ENCODE data around the gene DYSF.
"Not testable (repeated sequence)": the region's sequence is repeated elsewhere in the genome, so short reads cannot be mapped to it uniquely, and the experiment has no call there.

Gene DYSF

DNA sequence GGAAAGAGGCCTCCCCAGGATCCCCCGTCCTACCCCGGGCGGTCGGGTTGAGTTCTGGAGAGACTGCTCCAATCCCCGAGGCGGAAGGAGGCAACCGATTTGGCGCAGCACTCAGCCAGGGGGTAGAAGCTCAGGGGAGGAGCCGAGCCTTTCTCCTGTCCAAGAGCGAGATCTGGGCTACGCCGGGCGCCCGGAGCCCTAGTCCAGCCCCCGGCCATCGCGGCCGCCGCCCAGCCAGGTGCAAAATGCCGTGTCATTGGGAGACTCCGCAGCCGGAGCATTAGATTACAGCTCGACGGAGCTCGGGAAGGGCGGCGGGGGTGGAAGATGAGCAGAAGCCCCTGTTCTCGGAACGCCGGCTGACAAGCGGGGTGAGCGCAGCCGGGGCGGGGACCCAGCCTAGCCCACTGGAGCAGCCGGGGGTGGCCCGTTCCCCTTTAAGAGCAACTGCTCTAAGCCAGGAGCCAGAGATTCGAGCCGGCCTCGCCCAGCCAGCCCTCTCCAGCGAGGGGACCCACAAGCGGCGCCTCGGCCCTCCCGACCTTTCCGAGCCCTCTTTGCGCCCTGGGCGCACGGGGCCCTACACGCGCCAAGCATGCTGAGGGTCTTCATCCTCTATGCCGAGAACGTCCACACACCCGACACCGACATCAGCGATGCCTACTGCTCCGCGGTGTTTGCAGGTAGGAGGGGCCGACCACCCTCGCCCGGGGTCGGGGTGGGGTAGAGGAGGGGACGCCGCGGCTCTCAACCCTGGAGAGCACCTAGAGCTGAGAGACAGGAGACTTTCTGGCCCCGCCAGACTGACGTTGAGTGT is at the start of gene DYSF:
Gene DYSF, plus strand, starts transcription at position 158 of the 817 bp plus-strand sequence.
- peak; percentile 1 for DNase-seq

DNA sequence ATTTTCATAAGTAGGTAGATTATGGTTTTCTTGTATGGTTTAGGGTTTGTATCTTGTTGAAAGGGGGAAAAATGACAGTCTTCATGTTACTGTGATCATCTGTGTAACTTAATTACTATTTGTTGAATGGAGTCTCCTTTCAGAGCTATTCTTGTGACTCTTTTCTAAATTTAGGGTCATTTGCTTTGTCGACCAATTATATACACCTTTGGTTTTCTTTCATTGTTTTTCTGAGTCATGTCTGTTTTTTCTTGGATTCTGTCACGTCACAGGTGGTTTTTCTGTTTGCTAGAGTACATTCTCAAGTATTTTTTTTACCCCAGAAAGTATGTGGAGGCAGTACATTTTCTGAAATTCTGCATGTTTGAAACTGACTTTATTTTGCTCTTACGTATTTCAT is 43.8 kb upstream of the DYSF start:
- no peak for DNase-seq

DNA sequence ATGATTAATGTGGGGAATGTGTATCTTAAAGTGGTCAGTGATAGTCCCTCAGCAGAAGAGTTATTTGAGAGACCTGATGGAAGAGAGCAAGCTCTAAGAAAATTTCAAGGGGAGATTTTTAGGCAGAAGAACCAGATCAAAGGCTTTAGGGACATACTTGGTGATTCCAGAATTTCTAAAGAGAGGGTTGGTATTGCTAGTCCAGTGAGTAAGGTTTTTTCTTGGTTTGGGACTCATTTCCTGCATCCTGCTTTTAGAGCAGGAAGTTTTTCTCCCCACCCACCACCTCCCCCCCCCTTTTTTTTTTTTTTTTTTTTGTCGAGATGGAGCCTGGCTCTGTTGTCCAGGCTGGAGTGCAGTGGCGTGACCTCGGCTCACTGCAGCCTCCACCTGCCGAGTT is 42.7 kb upstream of the DYSF start:
- DNase-seq = no peak

DNA sequence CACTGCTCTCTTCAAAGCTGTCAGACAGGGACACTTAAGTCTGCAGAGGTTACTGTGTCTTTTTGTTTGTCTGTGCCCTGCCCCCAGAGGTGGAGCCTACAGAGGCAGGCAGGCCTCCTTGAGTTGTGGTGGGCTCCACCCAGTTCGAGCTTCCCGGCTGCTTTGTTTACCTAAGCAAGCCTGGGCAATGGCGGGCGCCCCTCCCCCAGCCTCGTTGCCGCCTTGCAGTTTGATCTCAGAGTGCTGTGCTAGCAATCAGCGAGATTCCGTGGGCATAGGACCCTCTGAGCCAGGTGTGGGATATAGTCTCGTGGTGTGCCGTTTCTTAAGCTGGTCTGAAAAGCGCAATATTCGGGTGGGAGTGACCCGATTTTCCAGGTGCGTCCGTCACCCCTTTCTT is 36.5 kb upstream of the DYSF start:
- DNase-seq = not testable (repeated sequence)

DNA sequence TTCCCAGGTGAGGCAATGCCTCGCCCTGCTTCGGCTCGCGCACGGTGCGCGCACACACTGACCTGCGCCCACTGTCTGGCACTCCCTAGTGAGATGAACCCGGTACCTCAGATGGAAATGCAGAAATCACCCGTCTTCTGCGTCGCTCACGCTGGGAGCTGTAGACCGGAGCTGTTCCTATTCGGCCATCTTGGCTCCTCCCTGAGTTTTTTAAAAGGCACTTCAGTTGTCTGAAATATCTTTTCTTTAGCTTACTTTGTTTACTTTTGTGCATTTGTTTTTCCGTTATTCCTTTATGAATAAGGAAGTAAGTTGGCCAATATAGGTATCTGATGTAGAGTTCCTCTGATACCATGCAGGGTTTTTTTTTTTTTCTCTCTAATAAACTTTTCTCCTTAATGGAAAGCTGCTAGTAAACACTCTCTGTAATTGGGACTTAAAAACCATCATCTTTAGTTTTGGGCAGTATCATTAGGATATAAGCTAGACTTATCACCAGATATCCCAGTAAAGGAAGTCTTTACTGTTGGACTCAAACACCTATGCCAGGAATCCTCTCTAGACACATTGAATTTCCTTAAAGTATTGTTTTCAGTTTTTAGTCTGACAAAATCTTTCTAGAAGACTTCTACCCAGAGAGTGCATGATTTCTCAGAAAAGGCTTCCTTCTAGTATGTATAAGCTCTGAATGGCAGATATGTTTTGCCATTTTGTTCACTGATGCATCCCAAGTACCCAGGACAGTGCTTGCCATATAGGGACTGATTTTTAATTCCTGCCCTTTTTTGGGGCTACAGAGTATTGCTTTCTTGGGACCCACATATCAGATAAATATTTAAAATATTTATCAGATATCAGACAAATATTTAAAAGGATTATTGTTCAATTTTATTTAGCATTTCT is 35.8 kb upstream of the DYSF start:
- DNase-seq = no peak

DNA sequence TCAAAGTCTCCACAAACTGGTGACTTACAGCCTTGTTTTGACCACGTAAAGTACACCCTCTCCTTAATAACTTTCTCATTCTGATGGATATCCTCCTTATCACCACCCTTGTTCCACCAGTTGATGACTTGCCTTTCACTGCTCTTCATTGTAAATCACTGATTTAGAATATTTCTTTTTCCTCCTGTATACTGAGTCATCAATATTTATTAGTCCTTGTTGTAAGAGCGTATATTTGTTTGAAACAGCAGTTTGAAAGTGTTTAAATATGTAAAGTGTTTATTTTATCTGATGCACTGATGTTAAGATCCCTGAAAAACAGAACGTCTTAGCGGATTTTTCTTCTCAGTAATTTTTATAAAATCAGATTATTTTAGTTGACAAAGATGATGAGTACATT is 34.2 kb upstream of the DYSF start:
- no peak for DNase-seq

DNA sequence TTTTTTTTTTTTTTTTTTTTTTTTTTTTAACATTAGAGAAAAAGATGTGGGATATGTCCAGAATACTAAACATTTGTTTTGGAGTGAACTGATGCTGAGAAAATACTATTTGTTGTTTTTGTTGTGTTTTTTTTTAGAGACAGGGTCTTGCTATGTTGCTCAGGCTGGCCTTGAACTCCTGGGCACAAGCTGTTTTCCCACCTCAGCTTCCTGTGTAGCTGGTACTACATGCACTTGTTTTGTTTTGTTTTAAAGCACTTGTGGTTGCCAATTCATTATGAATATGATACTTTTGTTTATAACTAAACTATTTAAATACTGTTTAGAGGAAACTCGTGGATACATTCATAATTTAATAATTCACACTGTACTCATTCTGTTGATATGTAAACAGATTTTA is 33.4 kb upstream of the DYSF start:
- no peak for DNase-seq

DNA sequence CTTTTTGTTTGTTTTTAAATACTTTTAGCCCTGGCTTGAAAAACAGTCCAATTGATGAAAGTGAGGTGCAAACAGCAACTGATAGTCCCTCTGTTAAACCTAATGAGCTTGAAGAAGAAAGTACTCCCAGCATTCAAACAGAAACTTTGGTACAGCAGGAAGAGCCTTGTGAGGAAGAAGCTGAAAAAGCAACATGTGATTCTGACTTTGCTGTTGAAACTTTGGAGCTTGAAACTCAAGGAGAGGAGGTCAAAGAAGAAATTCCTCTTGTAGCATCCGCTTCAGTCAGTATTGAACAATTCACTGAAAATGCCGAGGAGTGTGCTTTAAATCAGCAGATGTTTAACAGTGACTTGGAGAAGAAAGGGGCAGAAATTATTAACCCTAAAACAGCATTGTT is 30.6 kb upstream of the DYSF start:
- no peak for DNase-seq

DNA sequence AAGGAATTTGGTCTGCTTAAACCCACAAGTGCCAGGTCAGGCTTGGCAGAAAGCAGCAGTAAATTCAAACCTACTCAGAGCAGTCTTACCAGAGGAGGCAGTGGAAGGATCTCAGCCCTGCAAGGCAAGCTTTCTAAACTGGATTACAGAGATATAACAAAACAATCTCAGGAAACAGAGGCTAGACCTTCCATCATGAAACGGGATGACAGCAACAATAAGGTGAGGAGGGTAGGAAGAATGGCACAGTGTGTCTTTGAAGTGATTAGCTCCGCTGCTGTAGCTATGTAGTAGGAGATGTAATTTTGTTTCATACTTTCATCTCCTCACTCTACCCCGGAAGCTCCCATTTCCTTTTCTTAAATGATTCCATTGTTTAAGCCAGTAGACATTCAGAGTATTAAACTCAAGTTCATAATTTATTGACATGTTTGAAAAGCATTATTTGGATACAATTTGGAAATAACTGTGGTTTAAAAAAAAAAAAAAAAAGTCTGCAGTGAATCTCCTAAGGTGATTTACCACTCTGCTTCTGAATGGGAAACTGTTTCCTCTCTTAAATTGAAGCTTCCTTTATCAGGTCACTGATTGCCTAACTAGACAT is 29.4 kb upstream of the DYSF start:
- no peak for DNase-seq

DNA sequence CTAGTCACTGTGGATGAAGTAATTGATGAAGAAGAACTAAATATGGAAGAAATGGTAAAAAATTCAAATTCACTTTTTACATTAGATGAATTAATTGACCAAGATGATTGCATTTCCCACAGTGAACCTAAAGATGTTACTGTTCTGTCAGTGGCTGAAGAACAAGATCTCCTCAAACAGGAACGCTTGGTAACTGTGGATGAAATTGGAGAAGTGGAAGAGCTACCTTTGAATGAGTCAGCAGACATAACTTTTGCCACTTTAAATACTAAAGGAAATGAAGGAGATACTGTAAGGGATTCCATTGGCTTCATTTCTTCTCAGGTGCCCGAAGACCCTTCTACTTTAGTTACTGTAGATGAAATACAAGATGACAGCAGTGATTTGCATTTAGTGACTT is 26.6 kb upstream of the DYSF start:
- no peak for DNase-seq

DNA sequence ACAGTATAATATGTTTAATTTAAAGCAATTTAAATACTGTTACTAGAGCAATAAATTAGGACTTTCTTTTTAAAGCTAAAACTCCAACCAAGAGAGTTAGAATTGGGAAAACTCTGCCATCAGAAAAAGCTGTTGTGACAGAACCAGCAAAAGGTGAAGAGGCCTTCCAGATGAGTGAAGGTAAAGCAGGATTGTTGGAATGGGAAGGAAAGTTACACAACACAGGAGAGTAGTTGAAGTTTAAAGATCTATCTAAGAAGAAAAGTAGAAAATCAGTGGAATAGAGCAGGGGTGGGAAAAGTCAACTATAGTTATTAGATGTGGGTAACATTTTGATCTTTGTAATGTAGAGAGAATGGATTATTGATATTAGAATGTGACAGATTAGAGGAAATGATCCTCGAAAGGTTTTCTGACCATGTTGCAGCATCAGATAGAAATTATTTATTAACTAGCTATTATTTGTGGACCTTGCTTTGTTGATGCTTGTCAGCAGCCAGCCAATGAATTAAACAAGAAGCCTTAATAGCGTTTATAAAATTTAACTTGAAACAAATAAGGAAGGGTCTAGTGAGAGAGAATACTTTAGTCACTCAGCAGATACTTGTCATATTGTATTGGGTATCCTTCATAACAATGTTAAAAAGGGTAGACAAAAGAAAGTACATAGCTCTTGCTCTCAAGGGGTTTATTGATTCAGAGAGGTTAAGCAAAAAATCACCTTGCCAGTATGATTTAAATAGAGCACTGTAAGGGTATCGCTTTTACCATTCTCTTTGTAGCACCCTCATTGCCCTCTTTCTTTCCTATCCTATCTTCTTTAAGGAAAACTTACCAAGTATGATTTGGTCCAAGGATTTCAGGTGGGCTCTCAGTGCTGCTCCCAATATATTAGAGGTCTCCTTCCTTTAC is 24.6 kb upstream of the DYSF start:
- DNase-seq = no peak

DNA sequence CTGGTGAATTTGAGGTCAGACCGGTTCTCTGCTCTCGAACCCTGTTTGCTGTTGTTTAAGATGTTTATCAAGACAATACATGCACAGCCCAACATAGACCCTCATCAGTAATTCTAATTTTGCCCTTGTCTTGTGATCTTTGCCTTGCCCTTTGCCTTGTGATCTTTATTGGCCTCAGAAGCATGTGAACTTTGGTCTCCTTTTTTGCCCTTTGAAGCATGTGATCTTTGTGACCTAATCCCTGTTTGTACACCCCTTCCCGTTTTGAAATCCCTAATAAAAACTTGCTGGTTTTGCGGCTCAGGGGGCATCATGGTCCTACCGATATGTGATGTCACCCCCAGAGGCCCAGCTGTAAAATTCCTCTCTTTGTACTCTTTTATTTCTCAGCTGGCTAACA is 8.2 kb upstream of the DYSF start:
- DNase-seq = not testable (repeated sequence)

DNA sequence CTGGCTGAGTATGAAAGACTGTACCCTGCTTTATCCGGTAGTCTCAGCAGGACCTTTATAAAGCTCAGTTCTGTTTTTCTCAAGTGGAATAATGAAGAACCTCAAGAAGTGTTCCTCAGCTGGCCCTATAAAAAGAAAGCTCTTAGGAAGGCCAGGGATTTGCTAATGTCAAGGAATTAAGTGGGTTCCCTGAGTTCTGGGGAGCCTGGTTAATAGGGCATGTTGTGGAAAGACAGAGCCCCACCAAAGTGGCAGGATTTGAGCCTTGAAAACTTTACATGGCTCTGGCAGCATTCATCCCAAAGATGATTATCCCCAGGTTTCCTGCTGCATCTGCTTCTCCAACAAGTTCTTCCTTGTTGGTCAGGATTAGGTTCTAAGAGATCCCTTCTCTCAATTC is 6.9 kb upstream of the DYSF start:
- no peak for DNase-seq

DNA sequence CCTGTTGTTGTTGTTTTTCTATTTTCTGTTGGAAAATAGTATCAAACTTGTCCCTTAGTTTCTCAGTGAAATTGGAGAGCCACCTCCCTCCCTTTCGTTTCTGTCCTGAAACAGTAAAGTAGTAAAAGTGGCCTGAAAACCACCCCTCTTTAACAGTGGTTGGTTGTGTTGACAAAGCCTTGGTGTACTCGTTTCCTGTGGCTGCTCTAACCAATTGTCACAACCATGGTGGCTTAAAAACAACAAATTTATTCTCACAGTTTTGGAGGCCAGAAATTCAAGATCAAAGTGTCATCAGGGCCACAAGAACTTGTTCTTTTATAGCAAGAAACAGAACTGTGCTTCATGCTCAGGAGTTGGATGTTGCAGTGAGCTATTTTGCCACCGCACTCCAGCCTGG is 4.0 kb upstream of the DYSF start:
- DNase-seq = no peak

DNA sequence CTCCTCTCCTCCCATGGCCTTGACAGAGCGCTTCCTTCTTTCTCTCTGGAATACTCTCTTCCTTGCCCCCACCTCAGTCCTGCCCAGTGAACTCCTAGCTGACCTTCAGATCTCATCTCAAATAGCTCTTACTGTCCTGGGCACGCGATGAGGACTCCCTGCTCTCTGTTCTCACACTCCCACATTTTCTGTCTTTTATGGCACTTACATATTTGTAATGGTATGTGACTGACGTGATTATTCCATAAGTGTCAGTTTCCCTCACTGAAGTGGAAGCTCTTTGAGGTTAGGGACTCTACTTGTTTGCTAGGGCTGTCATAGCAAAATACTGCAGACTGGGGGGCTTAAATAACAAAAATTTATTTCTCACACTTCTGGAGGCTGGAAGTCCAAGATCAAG is 1.7 kb upstream of the DYSF start:
- no peak for DNase-seq

DNA sequence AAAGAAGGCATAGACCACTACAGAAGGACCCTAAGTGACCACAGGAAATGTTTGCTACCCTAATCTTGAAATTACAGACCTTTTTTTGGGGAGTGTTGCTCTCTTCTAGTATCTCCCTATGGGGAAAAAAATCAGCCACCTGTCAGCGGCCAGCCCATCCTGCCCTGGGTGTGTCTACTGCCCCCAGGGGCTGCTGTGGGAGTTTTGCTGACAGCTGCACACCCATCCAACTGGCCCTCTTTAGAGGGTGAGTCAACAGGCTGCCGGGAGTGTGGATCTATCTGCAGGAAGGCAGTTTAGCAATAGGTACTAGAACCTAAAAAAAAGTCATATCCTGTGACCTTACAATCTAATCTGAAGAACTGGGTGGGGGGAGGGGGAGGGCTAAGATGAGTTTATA is 796 bp upstream of the DYSF start:
- DNase-seq = peak; percentile 74

DNA sequence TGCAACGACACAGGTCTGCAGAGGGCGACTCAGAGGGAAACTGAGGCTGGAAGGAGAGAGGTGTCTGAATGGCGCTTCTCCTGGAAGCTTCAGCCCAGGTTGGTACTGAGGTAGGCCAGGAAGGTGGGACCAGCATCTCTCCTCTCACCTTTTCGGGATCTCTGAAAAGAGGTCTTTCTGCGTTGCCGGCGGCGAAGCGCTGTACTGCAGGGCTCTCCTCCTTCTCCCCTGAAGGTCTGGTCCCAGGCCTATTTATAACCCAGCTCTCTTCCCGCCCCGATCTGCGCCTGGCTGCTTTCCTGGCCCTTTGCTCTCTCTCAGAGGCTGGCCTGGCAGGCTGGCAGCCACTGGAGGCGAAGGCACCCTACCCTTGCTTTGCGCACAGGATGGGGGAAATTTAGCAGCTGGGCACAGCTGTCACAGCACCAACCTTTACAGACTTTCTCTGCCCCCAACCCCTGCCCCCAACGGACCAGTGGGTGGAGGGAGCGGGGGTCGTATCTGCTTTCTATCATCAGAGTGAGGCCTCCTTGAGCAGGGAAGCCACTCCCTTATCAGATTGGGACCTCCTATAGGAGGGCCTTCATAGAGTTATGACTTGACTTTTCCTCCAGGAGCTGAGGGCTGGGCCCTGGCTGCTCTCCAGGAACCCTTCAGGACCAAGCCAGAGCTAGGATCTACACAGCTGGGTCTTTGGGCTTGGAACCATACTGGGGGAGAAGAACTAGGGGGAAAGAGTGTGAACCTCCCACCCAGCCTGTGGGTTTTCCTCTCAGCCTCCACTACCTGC is 1.1 kb downstream of the DYSF start:
- DNase-seq = no peak

DNA sequence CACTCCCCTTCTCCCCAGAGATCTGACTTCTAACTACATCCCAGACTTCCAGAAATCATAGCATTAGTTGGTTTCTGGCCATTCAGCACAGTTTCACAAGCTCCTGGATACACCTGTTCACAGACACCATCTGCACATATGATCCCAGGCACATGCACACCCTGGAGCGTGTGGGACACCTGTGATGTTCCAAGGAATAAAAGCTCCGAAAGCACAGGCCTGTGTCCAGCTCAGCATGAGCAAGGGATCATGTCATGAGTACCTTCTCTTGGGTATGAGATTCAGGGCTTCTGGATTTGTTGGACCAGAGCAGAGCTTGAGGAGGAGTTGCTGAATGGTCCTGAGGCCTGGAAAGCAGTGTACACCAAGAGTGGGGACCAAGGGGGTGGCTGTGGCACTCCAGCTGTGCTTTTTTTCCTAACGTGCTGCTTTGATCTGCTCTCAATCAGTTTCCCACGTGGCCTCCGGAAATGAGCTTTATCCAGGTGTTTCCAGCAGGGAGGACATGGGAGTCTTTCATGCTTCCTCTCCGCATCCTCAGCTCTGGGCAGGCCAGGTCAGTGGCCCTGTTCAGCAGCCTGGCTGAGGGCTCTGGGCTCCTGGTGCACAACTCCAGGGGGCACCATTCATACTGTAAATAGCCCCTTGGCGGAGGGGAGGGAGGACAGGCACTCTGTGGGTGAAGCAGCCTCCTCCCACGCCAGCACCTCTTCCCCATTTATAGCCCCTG is 1.8 kb downstream of the DYSF start:
- DNase-seq = no peak

DNA sequence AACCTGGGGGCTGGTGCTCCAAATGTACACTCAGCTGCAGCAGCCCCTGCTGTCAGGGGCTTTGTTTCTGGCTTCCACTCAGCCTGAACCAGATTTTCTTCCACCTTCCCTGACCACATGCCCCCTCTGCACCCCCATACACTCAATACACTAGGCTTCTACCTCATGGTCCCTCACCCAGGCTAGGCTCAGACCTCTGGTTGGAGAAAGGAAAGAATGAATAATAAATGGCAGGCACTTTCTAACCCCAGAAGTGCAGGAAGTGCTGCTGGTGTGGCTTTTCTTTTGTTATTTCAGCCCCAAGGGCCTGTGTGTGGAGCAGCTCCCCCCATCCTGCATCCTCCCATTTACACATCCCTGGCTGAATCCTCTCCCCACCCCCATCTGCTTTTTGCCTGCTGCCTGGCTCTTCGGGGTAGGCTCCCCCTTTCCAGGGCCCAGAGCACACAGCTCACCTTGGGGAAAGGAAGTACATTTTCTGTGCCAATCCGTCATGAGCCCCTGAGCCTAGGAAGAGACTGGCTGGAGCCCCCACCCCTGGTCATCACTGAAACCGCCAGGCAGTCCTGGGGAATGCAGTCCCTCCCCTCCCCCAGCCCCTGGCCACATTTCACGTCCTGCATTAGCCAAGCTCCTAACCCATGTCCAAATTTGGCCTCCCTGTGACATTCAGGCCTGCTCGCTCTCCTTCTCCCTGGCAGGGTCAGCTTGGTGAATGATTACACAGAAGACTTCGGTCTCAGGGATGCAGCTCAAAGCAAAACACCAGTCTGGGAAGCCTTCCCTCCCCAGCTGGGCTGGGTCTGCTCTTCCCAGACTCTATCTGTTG is 2.6 kb downstream of the DYSF start:
- DNase-seq = no peak

DNA sequence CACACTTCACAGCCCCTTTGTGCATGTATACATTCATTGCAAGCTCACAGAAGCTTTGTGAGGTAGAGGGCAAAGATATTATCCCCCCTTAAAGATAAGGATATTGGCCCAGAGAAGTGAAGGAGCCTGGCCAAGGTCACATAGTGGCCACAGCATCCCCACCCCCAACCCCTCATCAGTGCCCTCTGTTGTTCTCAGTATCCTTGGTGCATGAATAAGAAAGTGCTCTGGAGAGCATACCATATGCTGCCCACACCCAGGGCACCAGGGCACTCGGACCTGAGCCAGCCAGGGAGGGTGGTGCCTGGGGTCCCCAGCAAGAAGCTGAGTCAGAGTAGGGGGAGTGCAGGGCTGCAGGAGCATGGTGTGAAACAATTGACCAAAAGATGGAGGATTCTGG is 3.3 kb downstream of the DYSF start:
- DNase-seq = no peak

All from NCI-H2171 (cell line).